SK-N-MC (cell line): ENCODE data around the gene PACSIN2.

Experiments used
- EZH2 ChIP-seq: fragments of 200-600 bp; sonication (generic); IDR thresholded peaks from one replicate; pipeline ENCODE4 v1.6.1; 2017; ENCODE audit warnings: antibody characterized with exemption
- POLR2AphosphoS5 ChIP-seq: IDR thresholded peaks from 2 replicates; pipeline ENCODE4 v1.6.1; 2012; ENCODE audit warnings: mild to moderate bottlenecking, low read depth, low read length, borderline replicate concordance

DNA sequence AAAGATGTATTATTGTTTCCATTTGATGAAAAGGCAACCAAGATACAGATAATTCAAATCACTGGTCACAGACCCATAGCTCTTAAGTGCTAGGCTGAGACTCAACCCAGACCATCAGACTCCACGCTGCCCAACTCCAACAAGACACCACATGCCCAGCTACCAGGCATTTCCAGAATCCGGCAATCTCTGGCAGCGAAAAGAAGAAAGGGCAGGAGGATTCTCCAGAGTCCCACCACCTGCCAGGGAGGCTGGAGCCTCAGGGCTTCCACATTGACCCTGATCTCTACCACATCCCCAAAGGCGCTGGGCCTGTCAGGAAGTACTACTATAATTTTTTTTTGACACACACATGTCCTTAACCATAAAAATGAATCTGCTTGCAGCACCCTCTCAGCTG lies 96.4 kb downstream of the PACSIN2 start:
- no peak for TF ChIP-seq POLR2AphosphoS5
- TF ChIP-seq EZH2: no peak
